Endothelial cell of umbilical vein (primary cell): ENCODE measurements around the gene SIM1. TPM values are rescaled to one million over a fixed set of nuclear protein-coding genes. Genes with fewer than 3 reads are reported as not detected.

ENCODE experiments used
- BruUV-seq: library from RNA; stranded (reverse); fragments of 400-500 nt; replicated peaks from 2 replicates; lab custom pipeline; 2021; lab: Mats Ljungman, UMichigan
- CTCF ChIA-PET: fragments of 300-600, 350-600 bp; sonication (Branson Sonifier 250); formaldehyde crosslinking; loops from one replicate; lab custom pipeline; 2021; ENCODE audit warnings: antibody characterized with exemption, inconsistent platforms; lab: Charles Lee
- POLR2A ChIA-PET: fragments of 300-600, 350-600 bp; sonication (Branson Sonifier 250); formaldehyde crosslinking; loops from one replicate; lab custom pipeline; 2021; ENCODE audit warnings: antibody characterized with exemption, inconsistent platforms; lab: Charles Lee
- DNase-seq: peaks from one replicate; pipeline ENCODE4 v3.0.0-alpha.2; 2011; ENCODE audit warnings: low read depth, low spot score
- FAIRE-seq: peaks from 2 replicates; lab custom pipeline; 2011; peaks lifted over from hg19 to GRCh38; lab: Jason Lieb, UNC
- H2AFZ ChIP-seq: 2 replicates; pipeline ENCODE4 v1.6.0; 2012; ENCODE audit warnings: low read depth, low read length, control low read depth, inconsistent platforms
- H3K27ac ChIP-seq: 2 replicates; pipeline ENCODE4 v1.5.1; 2011; ENCODE audit warnings: low read depth, mild to moderate bottlenecking, control low read depth, low read length, moderate library complexity; ENCODE audit not compliant: insufficient read depth
- H3K27me3 ChIP-seq, 2 experiments: 2 replicates each; pipeline versions ENCODE4 v1.6.0 to v1.6.1; 2011; ENCODE audit warnings: low read length in 2 of 2, mixed read lengths in 1 of 2; ENCODE audit not compliant: control insufficient read depth in 2 of 2, insufficient read depth in 2 of 2
- H3K36me3 ChIP-seq, 2 experiments: 2 replicates in 1 of 2; 3 replicates in 1 of 2; pipeline ENCODE4 v1.5.1; 2011; ENCODE audit warnings: low read length in 2 of 2, mild to moderate bottlenecking in 1 of 2, moderate library complexity in 1 of 2; ENCODE audit not compliant: control insufficient read depth in 2 of 2, insufficient read depth in 2 of 2; ENCODE audit errors: extremely low read depth in 1 of 2
- H3K4me1 ChIP-seq: 3 replicates; pipeline ENCODE4 v1.5.1; 2011; ENCODE audit warnings: mild to moderate bottlenecking, low read length; ENCODE audit not compliant: control insufficient read depth, insufficient read depth; ENCODE audit errors: extremely low read depth
- H3K4me2 ChIP-seq: 2 replicates; pipeline ENCODE4 v1.6.1; 2011; ENCODE audit warnings: low read length, control low read depth, mixed read lengths; ENCODE audit not compliant: insufficient read depth
- H3K4me3 ChIP-seq, 3 experiments: fragments of 200-600 bp in 1 of 3; sonication (generic), shearing (Covaris generic) in 1 of 3; replicated peaks in 1 of 3; 2 replicates each; pipeline ENCODE4 v1.5.1; 2011 to 2016; ENCODE audit warnings: control low read depth in 3 of 3, low read length in 3 of 3, mild to moderate bottlenecking in 2 of 3, inconsistent platforms in 1 of 3, low read depth in 1 of 3, moderate library complexity in 1 of 3; ENCODE audit not compliant: insufficient read depth in 1 of 3
- H3K79me2 ChIP-seq: 2 replicates; pipeline ENCODE4 v1.6.0; 2012; ENCODE audit warnings: low read length, inconsistent platforms; ENCODE audit not compliant: control insufficient read depth, insufficient read depth
- H3K9ac ChIP-seq: replicated peaks from 2 replicates; pipeline ENCODE3; 2011; ENCODE audit warnings: low read length, control low read depth; ENCODE audit not compliant: insufficient read depth; ENCODE audit errors: extremely low read depth
- H3K9me1 ChIP-seq: replicated peaks from 3 replicates; pipeline ENCODE4 v1.6.0; 2011; ENCODE audit warnings: mild to moderate bottlenecking, low read length; ENCODE audit not compliant: control insufficient read depth, insufficient read depth; ENCODE audit errors: extremely low read depth
- H3K9me3 ChIP-seq: replicated peaks from 2 replicates; pipeline ENCODE4 v1.5.1; 2012; ENCODE audit warnings: low read length, inconsistent platforms; ENCODE audit not compliant: control insufficient read depth, insufficient read depth
- H4K20me1 ChIP-seq: replicated peaks from 2 replicates; pipeline ENCODE3; 2011; ENCODE audit warnings: mild to moderate bottlenecking, low read length; ENCODE audit not compliant: control insufficient read depth, insufficient read depth; ENCODE audit errors: extremely low read depth
- CTCF ChIP-seq, 2 donors: IDR thresholded peaks; 1 replicate in 1 of 2; 2 replicates in 1 of 2; pipeline ENCODE4 v1.5.1; 2011; ENCODE audit warnings: low read length in 2 of 2, mild to moderate bottlenecking in 2 of 2, moderate library complexity in 2 of 2, control low read depth in 1 of 2, inconsistent platforms in 1 of 2, low read depth in 1 of 2; ENCODE audit not compliant: insufficient read depth in 1 of 2; ENCODE audit errors: extremely low read depth in 1 of 2
- EZH2 ChIP-seq: IDR thresholded peaks from 2 replicates; pipeline ENCODE4 v1.6.1; 2012; ENCODE audit warnings: borderline replicate concordance, low read depth, mild to moderate bottlenecking, moderate library complexity, low read length, inconsistent platforms; ENCODE audit not compliant: severe bottlenecking
- FOS ChIP-seq: IDR thresholded peaks from 2 replicates; pipeline ENCODE4 v1.6.1; 2011; ENCODE audit warnings: mild to moderate bottlenecking, low read length, moderate library complexity, borderline replicate concordance; ENCODE audit not compliant: insufficient read depth
- GATA2 ChIP-seq: IDR thresholded peaks from 2 replicates; pipeline ENCODE4 v1.7.0; 2011; ENCODE audit warnings: low read depth, mild to moderate bottlenecking, moderate library complexity, mixed read lengths, low read length; ENCODE audit not compliant: insufficient read length, insufficient read depth
- JUN ChIP-seq: IDR thresholded peaks from 2 replicates; pipeline ENCODE4 v1.6.1; 2011; ENCODE audit warnings: borderline replicate concordance, low read depth; ENCODE audit not compliant: insufficient read length, insufficient read depth
- MYC ChIP-seq: IDR thresholded peaks from one replicate; pipeline ENCODE4 v1.6.1; 2011; ENCODE audit warnings: mild to moderate bottlenecking, low read depth, low read length
- POLR2A ChIP-seq: IDR thresholded peaks from 2 replicates; pipeline ENCODE4 v1.6.1; 2012; ENCODE audit warnings: low read depth, mild to moderate bottlenecking, control low read depth, low read length
- POLR2AphosphoS5 ChIP-seq: IDR thresholded peaks from 2 replicates; pipeline ENCODE4 v1.6.1; 2012; ENCODE audit warnings: low read depth, mild to moderate bottlenecking, control low read depth, low read length, moderate library complexity; ENCODE audit not compliant: insufficient read depth
- dilution Hi-C: fragments of 300-500 bp; cut with MboI; formaldehyde crosslinking; loops from one replicate; pipeline ENCODE4 v1.15.0; 2019; ENCODE audit warnings: low sequenced_read_pairs; ENCODE audit not compliant: extremely low pct_ligation_motif_present
- intact Hi-C: fragments of 100-400 bp; cut with micrococcal nuclease; formaldehyde crosslinking; loops from one replicate; pipeline ENCODE4 v1.10.0; 2022
- polyA plus RNA-seq, 4 experiments: library from polyadenylated mRNA; depleted of rRNA in 3 of 4; stranded (reverse) in 3 of 4; unstranded in 1 of 4; fragments of >200 nt; gene quantifications; 2 replicates each; pipeline versions ENCODE4 v1.2.1 to v1.2.3, GENCODE V29; 2011 to 2012; ENCODE audit warnings: missing spikeins in 1 of 4
- total RNA-seq: library from RNA; stranded (reverse); gene quantifications from 2 replicates; pipeline ENCODE4 v1.2.3, GENCODE V29; 2021
- TF ChIP-seq, protein P1 (sequence below): IDR thresholded peaks from 2 replicates; pipeline ENCODE4 v1.6.1; 2011; ENCODE audit not compliant: insufficient read depth, insufficient read length

Gene SIM1
- total and polyA plus RNA-seq, 2 donors (not counting 3 experiments of a cell fraction or from before 2014, with no cell fraction given) = 0.14 to 0.29 TPM

DNA sequence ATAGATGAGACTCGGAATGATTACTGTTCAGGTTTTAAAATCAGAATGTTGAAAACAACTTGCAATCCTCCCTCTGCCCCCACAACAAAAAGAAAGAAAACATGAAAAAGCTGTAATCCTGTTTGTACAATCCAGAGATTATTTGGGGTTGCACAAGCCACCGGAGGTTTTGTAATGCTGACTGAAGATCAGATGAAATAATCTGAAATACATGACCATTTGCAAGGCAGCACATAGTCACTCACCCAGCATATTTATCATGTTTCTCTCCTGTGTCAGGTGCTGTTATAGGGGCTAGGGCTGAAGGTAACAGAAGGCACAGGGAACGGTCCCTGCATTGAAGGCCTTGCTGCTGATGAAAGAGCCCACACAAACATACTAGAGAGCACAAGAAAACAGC, 85.3 kb downstream of the SIM1 start:
- Histone ChIP-seq H3K9ac (no peak overlapping the region), H3K9me1 (no peaks in the 10 kb centered on the region), H3K4me3 (no peak overlapping the region), H3K27ac (no peak overlapping the region), H3K79me2 (no peaks in the 10 kb centered on the region), H3K4me2 (no peak overlapping the region), H3K36me3 (no peaks in the 10 kb centered on the region), H3K9me3 (no peaks in the 10 kb centered on the region), H3K4me1 (peaks cover 12% of the 10 kb centered on the region), H3K27me3 (no peaks in the 10 kb centered on the region), H2AFZ (no peak overlapping the region), H4K20me1 (no peaks in the 10 kb centered on the region)
- no TSS peak for BruUV-seq
- TF ChIP-seq FOS (no peak), POLR2A (no peak), GATA2 (no peak), JUN (no peak), CTCF (IDR thresholded peaks at IDR 0.05; ENCODE audit: extremely low read depth in 1 of 2, insufficient read depth in 1 of 2, low read depth in 1 of 2, low read length in 2 of 2) (no peak), POLR2AphosphoS5 (no peak), EZH2 (no peak), MYC (no peak)
- TF ChIP-seq, protein P1, sequence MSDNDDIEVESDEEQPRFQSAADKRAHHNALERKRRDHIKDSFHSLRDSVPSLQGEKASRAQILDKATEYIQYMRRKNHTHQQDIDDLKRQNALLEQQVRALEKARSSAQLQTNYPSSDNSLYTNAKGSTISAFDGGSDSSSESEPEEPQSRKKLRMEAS = no peak
- no peak for FAIRE-seq
- ChIA-PET CTCF (no interaction called here), POLR2A (no interaction called here)
- intact Hi-C loops = no loop called here
- dilution Hi-C loops = no loop called here
- no peak for DNase-seq
